GM19328 (cell line): ENCODE measurements around the gene ENTR1.

Experiments
- ATAC-seq: cut with Tn5 transposase; IDR thresholded peaks from one replicate; pipeline ENCODE4 v1.9.1; 2021; ENCODE audit warnings: mild to moderate bottlenecking, moderate library complexity; ENCODE audit not compliant: unreplicated experiment

ENTR1 gene

DNA sequence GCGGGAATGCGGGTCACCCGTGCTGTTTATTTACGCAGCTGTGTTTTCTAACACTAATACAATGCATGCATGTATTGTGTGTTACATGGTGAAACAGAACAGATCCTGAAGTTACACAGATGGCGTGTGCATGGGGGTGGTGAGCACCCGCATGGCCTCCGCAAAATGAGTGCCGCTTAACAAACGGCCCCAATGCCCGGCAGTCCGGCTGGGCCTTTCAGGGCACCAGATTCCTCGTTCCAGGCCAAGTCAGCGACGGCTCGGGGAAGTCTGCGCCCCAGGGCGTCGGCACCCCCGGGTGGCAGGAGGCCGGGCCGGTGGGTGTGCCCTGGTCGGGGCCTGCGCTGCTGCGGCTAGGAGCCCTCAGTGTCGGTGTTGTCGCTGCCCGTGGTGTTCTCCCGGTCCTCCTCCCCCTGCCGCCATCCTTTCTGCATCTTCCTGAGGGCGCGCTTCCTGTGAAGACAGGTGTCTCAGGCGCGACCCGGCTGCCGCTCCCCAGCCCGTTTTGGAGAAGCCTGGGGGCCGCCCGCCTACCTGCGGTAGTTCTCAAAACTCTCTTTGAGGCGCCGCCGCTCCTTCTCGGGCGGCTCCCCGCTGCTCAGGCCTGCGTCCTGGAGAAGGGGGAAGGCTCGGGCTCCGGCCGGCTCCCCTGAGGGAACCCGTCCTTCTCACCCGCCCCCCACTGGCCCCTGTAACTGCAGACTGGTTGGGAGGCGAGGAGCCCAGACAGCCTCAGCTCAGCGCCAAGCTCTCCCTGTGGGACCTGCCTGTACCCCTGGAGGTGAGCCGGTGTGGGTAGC lies 46.3 kb downstream of the ENTR1 start:
- no peak for ATAC-seq

- peak; percentile 68 for ATAC-seq
Observed at GRCh38 chr9:136363106-136363948, 47.1 kb downstream of the ENTR1 start, which contains the start of gene DNLZ. TSS of gene DNLZ (minus strand) at chr9:136363744. CDS start at chr9:136363714, 30 bp downstream.

GRCh38 chr9:136362450-136362784 lies 48.0 kb downstream of the ENTR1 start:
- no peak for ATAC-seq

DNA sequence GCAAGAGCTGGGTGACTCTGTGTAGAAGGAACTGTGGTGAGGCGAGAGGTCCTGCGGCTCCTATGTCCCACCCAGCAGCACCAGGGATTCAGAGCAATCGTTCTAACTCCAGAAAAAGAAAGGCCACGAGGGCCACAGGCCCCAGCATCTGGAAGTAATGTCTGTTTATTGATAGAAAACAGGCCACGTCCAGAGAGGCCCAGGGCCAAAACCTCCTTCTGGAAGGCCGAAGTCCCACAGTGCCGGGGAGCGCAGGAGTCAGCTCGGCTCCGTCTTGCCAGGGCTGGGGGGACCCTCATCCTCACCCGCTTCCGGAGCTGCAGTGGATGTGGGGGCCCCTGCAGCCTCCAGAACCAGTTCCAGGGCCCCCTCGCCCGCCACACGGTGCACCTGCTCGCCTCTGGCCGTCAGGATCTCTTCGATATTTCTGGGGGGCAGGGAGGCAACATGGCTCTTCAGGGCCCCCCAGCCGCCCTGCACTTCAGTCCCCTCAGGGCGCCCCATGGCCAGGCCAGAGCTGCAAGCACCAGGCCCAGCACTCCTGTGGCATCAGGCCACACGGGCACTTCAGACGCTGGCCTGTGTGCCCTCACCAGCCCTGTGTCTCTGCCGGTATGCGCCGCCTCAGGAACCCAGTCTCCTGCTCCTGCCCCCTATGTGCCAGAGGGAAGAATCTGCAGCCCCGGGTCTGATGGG lies 48.5 kb downstream of the ENTR1 start:
- no peak for ATAC-seq

DNA sequence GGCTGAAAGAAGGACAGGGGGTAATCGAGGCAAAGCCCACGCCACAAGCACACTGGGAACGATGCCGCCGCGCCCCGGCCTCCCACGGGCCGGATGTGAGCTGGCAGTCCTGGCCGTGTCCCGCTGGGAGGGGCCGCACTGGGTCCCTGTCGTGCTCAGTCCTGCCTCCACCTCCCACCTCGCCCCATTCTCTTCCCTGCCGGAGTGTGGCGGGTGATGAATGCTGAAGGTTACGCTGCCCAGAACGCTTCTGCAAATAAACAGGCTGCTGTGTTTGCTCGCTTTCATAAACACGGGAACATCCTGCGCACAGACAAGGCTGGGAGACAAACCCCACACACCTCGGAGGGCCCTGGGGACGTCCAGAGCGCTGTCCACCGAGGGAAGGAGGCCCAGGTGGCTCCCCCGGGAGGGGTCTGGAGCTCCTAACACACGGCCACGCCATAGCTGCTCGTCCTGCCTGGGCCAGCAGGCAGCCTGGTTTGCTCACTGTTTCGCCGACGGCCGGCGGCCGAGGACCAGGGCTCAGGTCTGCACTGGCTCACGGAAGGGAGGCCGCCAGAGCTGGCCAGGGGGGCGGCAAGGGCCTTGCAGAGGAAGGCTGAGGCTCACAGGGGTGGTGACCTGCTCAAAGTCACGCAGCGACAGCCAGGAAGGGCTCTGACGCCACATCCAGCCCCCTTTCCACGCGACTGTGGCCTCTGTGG lies 49.2 kb downstream of the ENTR1 start:
- no peak for ATAC-seq

DNA sequence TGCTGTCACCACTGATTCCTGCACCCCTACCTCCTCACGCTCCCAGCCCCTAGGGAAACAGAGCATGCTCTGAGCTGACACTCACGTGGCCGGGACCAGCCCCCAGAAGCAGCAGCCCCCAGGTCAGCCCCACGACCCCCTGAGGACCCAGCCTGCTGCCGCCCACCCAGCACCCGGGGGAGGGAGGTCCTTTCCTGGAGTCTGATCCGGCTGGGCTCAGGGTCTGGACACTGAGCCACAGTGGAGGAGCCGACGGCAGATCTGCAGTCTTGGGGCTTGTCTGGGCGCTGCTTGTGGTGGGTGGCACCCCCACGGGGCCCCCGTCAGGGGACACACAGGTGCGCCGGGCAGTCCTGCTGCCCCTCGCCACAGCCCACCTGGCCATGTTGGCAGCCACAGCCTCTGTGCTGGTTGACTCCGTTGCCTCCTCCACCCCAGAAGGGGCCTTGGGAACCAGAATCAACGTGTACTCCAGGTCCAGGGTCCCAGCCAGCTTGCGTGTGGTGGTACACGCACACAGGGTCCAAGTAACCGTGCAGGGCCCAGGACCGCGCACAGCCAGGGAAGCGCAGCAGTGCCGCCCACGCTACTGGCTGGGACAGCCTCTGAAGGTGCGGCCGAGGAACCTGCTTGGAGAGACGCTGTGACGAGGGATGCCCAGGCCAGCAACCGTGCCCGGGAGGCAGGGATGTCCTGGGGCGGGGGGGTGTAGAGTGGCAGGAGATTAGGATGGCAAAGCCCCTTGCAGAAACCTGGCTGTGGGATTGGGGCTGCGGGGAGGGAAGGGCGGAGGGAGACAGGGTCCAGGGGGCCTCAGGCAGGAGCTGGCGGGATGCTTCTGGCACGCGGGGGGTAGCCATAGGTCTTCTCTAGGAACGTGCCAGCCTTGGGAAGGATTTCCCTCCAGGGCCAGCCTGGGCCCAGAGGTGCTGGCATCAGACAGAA lies 50.4 kb downstream of the ENTR1 start:
- no peak for ATAC-seq

GRCh38 chr9:136358888-136359287 lies 51.5 kb downstream of the ENTR1 start:
- no peak for ATAC-seq

DNA sequence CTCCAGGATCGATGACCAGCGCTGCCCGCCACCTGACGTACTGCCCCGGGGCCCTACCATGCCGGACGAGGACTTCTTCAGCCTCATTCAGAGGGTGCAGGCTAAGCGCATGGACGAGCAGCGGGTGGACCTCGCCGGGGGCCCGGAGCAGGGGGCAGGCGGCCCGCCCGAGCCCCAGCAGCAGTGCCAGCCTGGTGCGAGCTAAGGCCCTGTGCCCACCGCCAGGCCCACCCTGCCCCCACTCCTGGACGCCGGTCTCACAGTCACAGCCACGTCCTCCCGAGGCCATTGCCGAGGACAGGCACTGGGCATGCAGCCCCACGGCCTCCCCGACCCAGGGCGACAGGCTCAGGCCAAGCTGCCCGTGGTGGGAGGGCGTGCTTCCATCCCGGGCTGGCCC lies 52.4 kb downstream of the ENTR1 start:
- ATAC-seq = no peak

DNA sequence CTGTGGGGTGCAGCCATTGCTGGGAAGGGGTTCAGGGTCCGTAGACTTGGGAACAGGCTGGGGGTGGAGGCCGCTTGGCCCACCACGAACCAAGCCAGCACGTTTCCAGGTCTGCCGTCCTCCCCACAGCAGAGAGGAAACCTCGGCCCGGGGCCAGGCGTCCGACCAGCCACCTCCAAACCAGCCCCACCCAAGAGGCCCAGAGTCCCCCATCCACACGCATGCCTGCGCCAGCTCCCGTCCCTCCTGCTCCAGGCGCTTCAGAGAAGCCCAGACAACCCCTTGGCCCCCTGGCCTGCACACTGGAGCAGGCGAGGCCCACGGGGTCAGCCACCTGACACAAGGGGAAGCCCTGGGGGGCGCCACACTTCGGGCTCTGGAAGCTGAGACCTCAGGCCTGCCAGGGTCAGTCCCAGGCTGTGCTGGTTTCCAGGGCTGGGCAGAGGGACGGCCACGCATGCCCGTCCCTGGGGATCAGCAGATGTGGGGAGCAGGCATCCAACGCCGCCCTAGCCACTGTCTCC lies 53.1 kb downstream of the ENTR1 start:
- no peak for ATAC-seq

- ATAC-seq = no peak
Observed at GRCh38 chr9:136355616-136356557, 54.5 kb downstream of the ENTR1 start.

DNA sequence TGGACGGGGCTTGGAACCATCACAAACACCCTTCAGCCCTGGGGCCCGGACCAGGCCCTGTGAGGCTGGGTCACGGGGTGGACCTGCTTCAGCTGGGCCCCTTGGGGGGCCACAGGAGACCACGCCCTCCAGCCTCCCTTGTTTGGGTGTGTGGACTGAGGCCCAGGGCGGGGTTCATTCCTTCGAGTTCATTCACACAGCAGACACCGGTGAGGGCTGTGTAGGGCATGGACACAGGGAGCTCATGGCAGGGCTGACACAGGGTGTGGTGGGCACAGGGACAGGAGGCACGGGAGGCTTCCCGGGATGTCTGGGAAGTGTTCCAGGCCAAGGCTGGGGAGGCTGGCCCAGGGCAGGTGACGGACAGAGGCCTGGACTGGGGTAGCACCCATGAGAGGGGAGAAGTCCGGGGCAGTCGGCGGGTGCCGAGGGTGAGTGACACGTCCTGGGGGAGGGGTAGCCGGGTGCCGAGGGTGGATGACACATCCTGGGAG lies 55.8 kb downstream of the ENTR1 start:
- ATAC-seq = no peak

DNA sequence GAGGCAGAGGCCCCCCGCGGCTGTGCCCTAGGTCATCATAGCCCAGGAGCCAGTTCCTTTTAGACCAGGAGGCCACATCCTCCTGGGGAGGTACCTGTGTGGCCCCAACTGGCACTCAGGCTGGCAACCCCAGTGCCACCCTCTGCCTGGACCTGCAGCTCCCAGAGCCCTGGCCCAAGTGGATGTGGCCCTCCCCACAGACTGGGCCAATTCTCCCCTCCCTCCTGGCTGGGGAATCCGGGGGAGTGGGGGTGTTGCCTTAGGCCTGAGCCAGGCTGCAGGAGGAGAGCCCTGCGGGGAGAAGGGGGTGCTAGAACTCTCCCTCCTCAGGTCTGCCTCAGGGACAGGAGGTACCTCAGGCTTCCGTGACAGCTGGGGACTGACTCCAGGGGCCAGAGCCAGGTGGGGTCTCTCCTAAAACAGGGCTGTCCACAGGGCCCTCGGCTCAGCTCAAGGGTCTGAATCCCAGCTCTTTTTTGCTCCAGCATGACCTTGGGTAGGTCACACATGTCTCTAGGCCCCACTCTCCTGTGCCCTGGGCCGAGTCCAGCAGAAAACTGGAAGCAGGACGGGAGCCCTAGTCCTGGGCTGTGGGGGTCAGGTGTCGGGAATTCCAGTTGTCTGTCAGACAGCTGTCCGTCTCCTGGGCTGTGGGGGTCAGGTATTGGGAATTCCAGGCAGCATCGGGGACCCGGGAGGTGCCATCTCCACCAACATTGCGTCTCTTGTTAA lies 56.5 kb downstream of the ENTR1 start:
- no peak for ATAC-seq

DNA sequence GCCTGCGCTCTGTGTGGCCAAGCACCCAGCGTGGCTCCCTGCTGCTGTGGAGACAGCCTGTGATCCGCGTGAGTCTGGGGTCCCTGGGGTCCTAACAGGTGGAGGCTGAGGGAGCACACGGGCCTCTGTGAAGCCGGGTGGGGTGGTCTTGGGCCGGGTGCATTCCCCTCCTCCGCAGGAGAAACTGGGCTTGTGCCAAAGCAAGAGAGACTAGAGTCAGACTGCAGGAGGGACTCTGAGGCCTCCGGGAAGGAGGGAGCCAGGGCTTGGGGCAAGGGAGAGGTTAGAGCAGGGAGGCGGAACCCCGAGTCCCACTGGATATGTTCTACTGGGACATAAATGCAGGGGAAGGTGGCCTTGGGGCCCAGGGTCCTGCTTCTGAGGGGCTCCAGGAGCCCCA lies 57.3 kb downstream of the ENTR1 start:
- ATAC-seq = no peak

GRCh38 chr9:136352682-136353081 lies 57.7 kb downstream of the ENTR1 start:
- no peak for ATAC-seq
